DMS53 treated with DMSO at 0.1 percent for 48 hours (cell line): ENCODE measurements around the gene PCBP4.
"Not testable (repeated sequence)": the region's sequence is repeated elsewhere in the genome, so short reads cannot be mapped to it uniquely, and the experiment has no call there.

Source experiments
- DNase-seq: peaks from one replicate; lab custom pipeline; 2025; ENCODE audit not compliant: unreplicated experiment; lab: John Stamatoyannopoulos, UW

Gene PCBP4

DNA sequence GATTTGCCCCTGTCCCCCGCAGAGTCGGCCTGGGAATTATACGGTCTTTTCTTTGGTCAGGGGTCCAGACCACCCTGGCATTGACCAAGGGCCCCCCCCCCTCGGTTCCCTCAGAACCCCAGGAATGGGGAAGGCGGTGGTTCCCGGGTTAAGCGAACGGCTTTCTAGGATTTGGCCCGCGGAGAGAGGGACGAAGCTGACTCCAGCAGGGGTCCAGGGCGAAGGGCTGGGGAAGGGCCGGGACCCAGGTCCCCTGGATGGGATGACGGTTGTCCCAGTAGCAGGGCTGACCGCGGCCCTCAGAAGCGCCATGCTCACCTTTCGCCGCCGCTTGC, 25.8 kb downstream of the PCBP4 start:
- DNase-seq = no peak

DNA sequence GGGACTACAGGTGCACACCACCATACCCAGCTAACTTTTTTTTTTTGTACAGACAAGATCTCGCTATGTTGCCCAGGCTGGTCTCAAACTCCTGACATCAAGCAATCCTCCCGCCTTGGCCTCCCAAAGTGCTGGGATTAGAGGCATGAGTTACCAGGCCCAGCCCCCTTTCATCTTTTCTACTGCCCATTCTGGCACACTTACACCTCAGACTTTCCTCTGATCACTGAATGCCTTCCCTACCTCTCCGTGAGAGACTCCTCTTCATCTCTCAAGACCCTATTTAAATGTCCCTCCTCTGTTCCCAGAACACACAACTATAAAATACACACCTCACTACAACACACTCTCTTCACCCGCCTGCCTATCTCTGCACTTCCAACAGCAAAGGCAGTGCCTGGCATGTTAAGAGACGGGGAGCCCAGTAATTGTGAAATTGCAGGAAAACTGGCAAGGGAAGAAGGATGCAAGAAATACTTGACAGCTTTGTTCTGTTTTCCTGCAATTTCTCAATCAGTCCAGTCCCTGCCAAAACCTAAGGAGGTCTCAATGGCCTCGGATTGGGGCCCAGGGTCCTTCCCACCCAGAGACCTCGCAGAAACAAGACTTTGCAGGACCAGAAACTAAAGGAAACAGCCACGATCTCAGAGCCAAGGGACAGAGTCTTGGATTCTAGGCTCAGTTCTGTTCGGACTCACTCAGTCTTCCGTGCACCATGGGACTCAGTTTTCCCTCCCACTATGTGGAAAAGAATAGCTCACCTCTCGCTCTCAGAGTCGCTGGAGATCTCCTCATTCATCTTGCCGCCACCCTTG, 26.4 kb downstream of the PCBP4 start:
- DNase-seq = no peak

- no peak for DNase-seq
These were observed 28.4 kb downstream of the PCBP4 start for GRCh38 chr3:51938780-51939425.

DNA sequence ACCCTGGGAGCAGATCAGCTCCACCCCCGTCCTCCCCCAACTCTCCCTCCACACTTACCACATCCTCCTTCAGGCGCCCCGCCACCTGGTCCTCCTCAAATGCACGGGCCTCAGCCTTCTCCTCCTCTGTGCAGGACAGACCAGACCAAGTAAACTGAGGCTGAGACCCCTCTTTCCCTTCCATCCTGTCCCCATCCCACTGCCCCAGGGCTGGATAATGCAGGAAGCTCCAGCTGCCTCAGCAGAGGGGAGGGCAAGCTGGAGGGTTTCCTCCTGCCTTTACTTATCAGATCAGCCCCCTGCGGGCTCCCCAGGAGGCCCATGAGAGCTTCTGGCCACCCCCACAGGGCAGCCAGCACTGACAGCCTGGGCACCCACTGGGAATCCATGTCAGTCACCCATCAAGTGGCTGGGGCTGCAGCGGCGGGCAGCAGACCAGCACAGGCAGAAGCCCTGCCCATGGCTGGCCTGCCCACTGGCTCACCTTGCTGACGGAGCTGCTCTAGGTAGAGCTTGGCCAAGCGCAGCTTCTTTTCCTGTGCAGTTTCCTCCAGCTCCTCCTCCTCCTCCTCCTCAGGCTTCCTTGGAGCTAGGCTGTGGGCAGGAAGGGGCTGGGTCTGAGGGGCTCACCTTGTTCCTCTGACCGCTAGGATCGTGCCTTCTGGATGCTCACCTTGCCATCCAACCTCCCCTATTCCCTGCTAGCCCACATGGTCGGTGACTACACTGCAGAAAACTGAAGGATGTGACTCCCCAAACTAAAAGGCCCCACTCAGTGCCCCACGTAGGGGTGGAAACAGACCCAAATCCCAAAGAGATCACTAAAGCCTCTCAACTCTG, 29.4 kb downstream of the PCBP4 start:
- DNase-seq = no peak

DNA sequence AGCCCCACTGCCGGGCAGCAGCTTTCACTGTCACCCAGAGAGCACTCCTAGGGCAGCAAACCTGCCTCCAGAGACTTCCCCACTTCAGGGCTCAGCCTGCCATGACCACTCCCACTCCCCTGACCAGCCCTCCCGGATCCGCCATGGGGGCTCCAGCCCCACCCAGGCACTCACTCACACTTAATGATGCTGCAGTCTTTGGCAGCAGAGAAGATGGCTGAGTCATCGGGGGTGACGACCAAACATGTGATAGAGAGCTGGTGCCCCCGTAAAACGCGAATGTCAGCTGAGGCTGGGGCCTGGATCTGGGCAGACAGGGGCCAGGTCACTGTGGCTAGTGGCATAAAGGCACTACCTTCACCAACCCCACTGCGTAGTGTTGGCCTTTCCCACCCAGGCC, 30.2 kb downstream of the PCBP4 start:
- DNase-seq = no peak

- no peak for DNase-seq
These were observed 31.1 kb downstream of the PCBP4 start for GRCh38 chr3:51935886-51936755.

DNA sequence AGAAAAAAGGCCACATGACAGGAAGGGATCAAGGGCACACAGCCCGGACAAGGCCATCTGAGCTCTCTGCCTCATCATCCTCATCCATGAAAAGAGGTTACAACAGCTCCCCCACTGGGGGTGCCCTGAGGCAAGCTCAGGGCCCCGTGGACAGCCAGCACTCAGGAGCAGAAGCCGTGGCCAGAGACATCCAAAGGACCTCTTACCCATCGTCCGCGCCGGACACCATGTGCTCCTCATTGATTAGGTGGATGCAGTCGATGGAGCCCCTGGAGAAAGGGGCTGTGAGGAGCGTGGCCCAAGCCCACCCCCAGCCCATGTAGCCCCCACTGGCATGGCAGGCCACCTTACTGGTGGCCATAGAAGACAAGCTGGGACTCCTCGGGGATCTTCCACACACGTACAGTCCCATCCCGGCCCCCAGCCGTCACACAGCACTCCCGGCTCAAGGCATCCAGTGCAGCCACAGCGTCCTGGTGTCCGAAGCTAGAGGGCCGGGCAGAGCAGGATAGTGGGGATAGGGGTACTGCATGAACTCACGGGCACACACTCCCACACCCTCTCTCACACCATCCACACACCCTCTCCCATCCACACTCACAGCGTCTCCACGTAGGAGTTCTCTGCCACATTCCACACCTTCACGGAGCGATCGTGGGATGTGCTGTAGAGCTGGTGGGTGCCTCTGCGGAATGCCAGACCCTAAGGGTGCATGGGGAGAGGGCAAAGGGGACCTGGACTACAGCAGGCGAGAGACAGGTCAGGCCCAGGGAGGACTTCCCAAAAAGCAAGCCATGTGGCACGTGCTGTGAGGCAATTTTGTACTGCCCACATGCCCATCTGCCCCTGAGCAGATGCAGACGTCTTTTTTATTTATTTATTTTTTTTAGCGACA, 32.0 kb downstream of the PCBP4 start:
- DNase-seq = no peak

GRCh38 chr3:51934139-51934850, 33.0 kb downstream of the PCBP4 start:
- no peak for DNase-seq

- DNase-seq = no peak
These were observed 33.6 kb downstream of the PCBP4 start for GRCh38 chr3:51933471-51934138.

- no peak for DNase-seq
These were observed 34.5 kb downstream of the PCBP4 start for GRCh38 chr3:51932471-51933370.

- no peak for DNase-seq
These were observed 35.5 kb downstream of the PCBP4 start for GRCh38 chr3:51931756-51932155.

DNA sequence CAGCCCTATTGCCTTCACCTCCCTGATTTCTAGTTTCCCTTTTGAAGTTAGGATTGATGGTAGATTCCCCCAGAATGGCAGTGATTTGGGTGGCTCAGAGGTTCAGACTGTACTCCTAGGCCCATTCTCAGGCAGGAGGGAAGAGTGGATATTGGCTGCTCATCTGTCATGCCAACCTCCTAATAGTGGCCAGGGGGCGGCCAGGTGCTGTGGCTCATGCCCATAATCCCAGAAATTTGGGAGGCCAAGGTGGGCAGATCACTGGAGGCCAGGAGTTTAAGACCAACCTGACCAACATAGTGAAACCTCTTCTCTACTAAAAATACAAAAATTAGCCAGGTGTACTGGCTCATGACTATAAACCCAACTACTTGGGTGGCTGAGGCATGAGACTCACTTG, 36.8 kb downstream of the PCBP4 start:
- DNase-seq = no peak

DNA sequence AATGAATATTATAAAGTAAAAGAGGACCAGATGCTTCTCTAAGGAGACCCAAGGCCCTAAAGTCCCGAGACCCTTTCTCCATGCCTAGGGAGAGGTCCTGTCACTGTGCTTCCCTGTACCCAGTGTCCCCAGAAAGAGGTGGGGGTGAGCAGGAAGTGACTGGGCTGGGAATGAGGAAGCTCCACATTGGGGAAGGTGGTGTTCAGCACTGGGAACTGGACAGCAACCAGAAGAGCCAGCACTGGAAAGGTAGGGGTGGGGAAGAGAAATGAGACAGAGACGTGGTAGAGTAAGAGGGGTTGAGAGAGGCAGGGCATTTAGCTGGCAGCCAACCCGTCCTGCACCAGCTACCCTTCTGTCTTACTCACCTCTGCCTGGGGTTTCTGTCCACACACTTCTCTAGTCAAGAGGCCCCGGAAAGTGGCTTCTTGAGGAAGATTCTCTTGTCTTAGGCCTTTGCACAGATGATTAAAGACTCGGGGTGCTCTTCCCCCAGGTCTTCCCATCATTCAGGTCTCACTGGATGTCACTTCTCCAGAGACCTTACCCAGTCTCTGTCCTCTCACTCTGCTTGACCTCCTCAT, 37.7 kb downstream of the PCBP4 start:
- DNase-seq = no peak

DNA sequence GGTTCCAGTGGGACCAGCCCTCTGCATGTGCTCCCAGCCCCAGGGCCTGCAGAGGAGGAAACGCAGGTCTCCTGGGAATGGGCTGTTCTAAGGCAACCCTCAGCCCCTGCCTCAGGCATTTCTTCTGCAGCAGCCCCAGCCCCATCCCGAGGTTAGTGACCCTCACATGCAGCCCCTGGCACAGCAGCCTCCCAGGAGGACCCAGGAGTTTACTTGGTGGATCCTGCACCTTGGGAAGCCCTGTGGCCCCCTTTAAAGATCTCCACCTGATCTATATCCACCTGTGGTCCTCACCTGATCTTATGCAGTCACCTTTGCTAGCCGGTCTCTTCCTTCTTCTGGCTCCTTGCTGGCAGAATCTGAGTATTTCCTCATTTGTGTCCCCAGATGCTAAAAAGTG, 38.3 kb downstream of the PCBP4 start:
- not testable (repeated sequence) for DNase-seq

- no peak for DNase-seq
These were observed 38.8 kb downstream of the PCBP4 start for GRCh38 chr3:51928438-51928837.

- DNase-seq = no peak
These were observed 39.9 kb downstream of the PCBP4 start for GRCh38 chr3:51927061-51927977.
